HEK293T (cell line): ENCODE data around the gene CCDC167.

ENCODE experiments used
- CTCF ChIA-PET: fragments of 350-600 bp; formaldehyde crosslinking; extraction: SDS; loops from one replicate; lab custom pipeline; 2021; ENCODE audit warnings: antibody characterized with exemption, inconsistent platforms; lab: Yijun Ruan, JAX
- POLR2A ChIA-PET: fragments of 350-600 bp; formaldehyde crosslinking; extraction: SDS; loops from one replicate; lab custom pipeline; 2020; ENCODE audit warnings: antibody characterized with exemption, inconsistent platforms; lab: Yijun Ruan, JAX
- DNase-seq: peaks from one replicate; pipeline ENCODE4 v3.0.0; 2012; ENCODE audit warnings: mixed read lengths; ENCODE audit errors: extremely low spot score
- ARNT ChIP-seq: fragments of 450-650 bp; IDR thresholded peaks from 2 replicates; pipeline ENCODE4 v1.6.1; 2017; ENCODE audit warnings: mild to moderate bottlenecking
- BHLHE40 ChIP-seq: fragments of 450-650 bp; IDR thresholded peaks from 2 replicates; pipeline ENCODE4 v1.6.1; 2016; ENCODE audit warnings: mild to moderate bottlenecking, moderate library complexity, borderline replicate concordance
- CTBP1 ChIP-seq: fragments of 450-650 bp; IDR thresholded peaks from 2 replicates; pipeline ENCODE4 v1.6.1; 2016; ENCODE audit warnings: borderline replicate concordance
- ELF4 ChIP-seq: fragments of 450-650 bp; IDR thresholded peaks from 2 replicates; pipeline ENCODE4 v1.6.1; 2017; ENCODE audit warnings: antibody characterized with exemption
- FOXA1 ChIP-seq: fragments of 450-650 bp; IDR thresholded peaks from 2 replicates; pipeline ENCODE4 v1.6.1; 2016; ENCODE audit warnings: mild to moderate bottlenecking
- FOXK2 ChIP-seq: fragments of 450-650 bp; IDR thresholded peaks from 2 replicates; pipeline ENCODE4 v1.6.1; 2016; ENCODE audit warnings: mild to moderate bottlenecking
- FOXM1 ChIP-seq: fragments of 450-650 bp; IDR thresholded peaks from 2 replicates; pipeline ENCODE4 v1.6.1; 2017; ENCODE audit warnings: mild to moderate bottlenecking, borderline replicate concordance
- HDGF ChIP-seq: fragments of 450-650 bp; IDR thresholded peaks from 2 replicates; pipeline ENCODE4 v1.6.1; 2017; ENCODE audit warnings: antibody characterized with exemption, borderline replicate concordance
- L3MBTL2 ChIP-seq: fragments of 450-650 bp; conservative IDR thresholded peaks from 2 replicates; pipeline ENCODE4 v1.6.1; 2016; ENCODE audit warnings: mild to moderate bottlenecking
- LEF1 ChIP-seq: fragments of 450-650 bp; IDR thresholded peaks from 2 replicates; pipeline ENCODE4 v1.6.1; 2017; ENCODE audit warnings: mild to moderate bottlenecking, borderline replicate concordance
- NFRKB ChIP-seq: fragments of 450-650 bp; IDR thresholded peaks from 2 replicates; pipeline ENCODE4 v1.6.1; 2016; ENCODE audit warnings: mild to moderate bottlenecking, moderate library complexity
- PKNOX1 ChIP-seq: fragments of 450-650 bp; IDR thresholded peaks from 2 replicates; pipeline ENCODE4 v1.6.1; 2016
- SP1 ChIP-seq: fragments of 450-650 bp; IDR thresholded peaks from 2 replicates; pipeline ENCODE4 v1.6.1; 2017
- SUZ12 ChIP-seq: fragments of 450-650 bp; IDR thresholded peaks from 2 replicates; pipeline ENCODE4 v1.6.1; 2016; ENCODE audit warnings: mild to moderate bottlenecking
- TARDBP ChIP-seq: fragments of 450-650 bp; IDR thresholded peaks from 2 replicates; pipeline ENCODE4 v1.6.1; 2016
- ZNF384 ChIP-seq: fragments of 450-650 bp; IDR thresholded peaks from 2 replicates; pipeline ENCODE4 v1.6.1; 2016

Gene CCDC167

GRCh38 chr6:37544530-37544929 is 44.8 kb upstream of the CCDC167 start:
- no peak for TF ChIP-seq SP1
- TF ChIP-seq FOXM1: no peak
- no peak for TF ChIP-seq BHLHE40
- no peak for TF ChIP-seq CTBP1
- no peak for TF ChIP-seq ELF4
- TF ChIP-seq NFRKB: no peak
- no peak for TF ChIP-seq SUZ12
- no peak for TF ChIP-seq HDGF
- no peak for TF ChIP-seq TARDBP
- TF ChIP-seq ZNF384: no peak
- TF ChIP-seq L3MBTL2: no peak
- no peak for TF ChIP-seq FOXA1
- TF ChIP-seq PKNOX1: no peak
- TF ChIP-seq LEF1: no peak

GRCh38 chr6:37543361-37543760 is 43.7 kb upstream of the CCDC167 start:
- TF ChIP-seq ARNT (no peak), ELF4 (no peak)
- DNase-seq: no peak
- ChIA-PET CTCF (no interaction called here), POLR2A (no interaction called here)

More at GRCh38 chr6:37544530-37544929, 44.8 kb upstream of the CCDC167 start:
- CTCF ChIA-PET: no interaction called here
- DNase-seq: no peak
- POLR2A ChIA-PET: no interaction called here

- TF ChIP-seq FOXA1: no peak
- TF ChIP-seq PKNOX1: no peak
- TF ChIP-seq L3MBTL2: no peak
- TF ChIP-seq ZNF384: no peak
- TF ChIP-seq ELF4: no peak
- TF ChIP-seq TARDBP: no peak
- no peak for TF ChIP-seq SP1
- TF ChIP-seq NFRKB: no peak
- TF ChIP-seq CTBP1: no peak
- no peak for TF ChIP-seq LEF1
- TF ChIP-seq SUZ12: no peak
- no peak for TF ChIP-seq FOXK2
- TF ChIP-seq ARNT: no peak
- no peak for TF ChIP-seq HDGF
- no peak for TF ChIP-seq FOXM1
- TF ChIP-seq BHLHE40: no peak
- ChIA-PET CTCF (no interaction called here), POLR2A (no interaction called here)
- no peak for DNase-seq
Observed at GRCh38 chr6:37541346-37541745, 41.7 kb upstream of the CCDC167 start.

- ChIA-PET POLR2A (no interaction called here), CTCF (interaction anchor here (0.5 kb wide), 1 partner anchor 124 kb away, joined by 4 read pairs; no protein-coding TSS in a partner anchor)
- TF ChIP-seq SP1 (no peak), SUZ12 (no peak), FOXK2 (no peak), HDGF (no peak)
- no peak for DNase-seq
Observed at GRCh38 chr6:37540390-37540789, 40.7 kb upstream of the CCDC167 start.

- no peak for TF ChIP-seq HDGF
- no peak for TF ChIP-seq NFRKB
- no peak for TF ChIP-seq PKNOX1
- POLR2A ChIA-PET: no interaction called here
- CTCF ChIA-PET: interaction anchor here (0.5 kb wide), 1 partner anchor 124 kb away, joined by 4 read pairs; no protein-coding TSS in a partner anchor
- DNase-seq: no peak
Observed at GRCh38 chr6:37540029-37540352, 40.3 kb upstream of the CCDC167 start.

GRCh38 chr6:37539171-37540028 is 39.7 kb upstream of the CCDC167 start:
- TF ChIP-seq PKNOX1 (no peak), FOXA1 (no peak), HDGF (no peak), TARDBP (no peak), BHLHE40 (no peak), L3MBTL2 (no peak), SUZ12 (no peak), NFRKB (no peak), LEF1 (no peak), FOXM1 (no peak), FOXK2 (no peak), ELF4 (no peak), CTBP1 (no peak), SP1 (no peak)
- ChIA-PET POLR2A (no interaction called here), CTCF (interaction anchor here (1.0 to 2.1 kb wide), 5 partner anchors 8 to 153 kb away, joined by 3 to 10 read pairs (median 5); partner anchors contain the start of gene CCDC167)
- no peak for DNase-seq
